ENCODE data around the gene AHSP. TPM values are rescaled to one million over a fixed set of nuclear protein-coding genes. Genes with fewer than 3 reads are reported as not detected.
"Not testable (repeated sequence)": the region's sequence is repeated elsewhere in the genome, so short reads cannot be mapped to it uniquely, and the experiment has no call there.

AHSP gene
- total RNA-seq, 1 donor from 2014 or later = not detected

GRCh38 chr16:31521368-31521767, 6.3 kb upstream of the AHSP start:
- no peak for DNase-seq (ENCODE audit: low read depth)
- H3K4me3 ChIP-seq (ENCODE audit: low read depth, low read length) = no peak overlapping the region
- no peak for TF ChIP-seq CTCF (conservative IDR thresholded peaks at IDR 0.05; ENCODE audit: low read depth, low read length)

GRCh38 chr16:31522071-31522470, 5.6 kb upstream of the AHSP start:
- no peak for DNase-seq (ENCODE audit: low read depth)

GRCh38 chr16:31523768-31524167, 3.9 kb upstream of the AHSP start:
- H3K4me3 ChIP-seq (ENCODE audit: low read depth, low read length); DNase-seq (ENCODE audit: low read depth): not testable (repeated sequence)

More at GRCh38 chr16:31522071-31522470, 5.6 kb upstream of the AHSP start:
- TF ChIP-seq CTCF (conservative IDR thresholded peaks at IDR 0.05; ENCODE audit: low read depth, low read length) = no peak
- no peak overlapping the region for H3K4me3 ChIP-seq (ENCODE audit: low read depth, low read length)

GRCh38 chr16:31525113-31525512, 2.6 kb upstream of the AHSP start:
- H3K4me3 ChIP-seq (ENCODE audit: low read depth, low read length) = no peak overlapping the region
- DNase-seq (ENCODE audit: low read depth) = no peak
- no peak for TF ChIP-seq CTCF (conservative IDR thresholded peaks at IDR 0.05; ENCODE audit: low read depth, low read length)

GRCh38 chr16:31528523-31529107, 915 bp downstream of the AHSP start:
- no peak overlapping the region for H3K4me3 ChIP-seq (ENCODE audit: low read depth, low read length)
- TF ChIP-seq CTCF (conservative IDR thresholded peaks at IDR 0.05; ENCODE audit: low read depth, low read length) = no peak
- no peak for DNase-seq (ENCODE audit: low read depth)

GRCh38 chr16:31529108-31529936, 1.6 kb downstream of the AHSP start:
- no peak for TF ChIP-seq CTCF (conservative IDR thresholded peaks at IDR 0.05; ENCODE audit: low read depth, low read length)

GRCh38 chr16:31529937-31530312, 2.2 kb downstream of the AHSP start:
- H3K4me3 ChIP-seq (ENCODE audit: low read depth, low read length) = no peak overlapping the region
- no peak for TF ChIP-seq CTCF (conservative IDR thresholded peaks at IDR 0.05; ENCODE audit: low read depth, low read length)

More at GRCh38 chr16:31529108-31529936, 1.6 kb downstream of the AHSP start:
- H3K4me3 ChIP-seq (ENCODE audit: low read depth, low read length) = no peak overlapping the region
- DNase-seq (ENCODE audit: low read depth) = no peak

More at GRCh38 chr16:31529937-31530312, 2.2 kb downstream of the AHSP start:
- DNase-seq (ENCODE audit: low read depth) = no peak

All from epithelial cell of proximal tubule (primary cell).